GM19025 (cell line): ENCODE results near the gene DRICH1.
"Not testable (repeated sequence)": the region's sequence is repeated elsewhere in the genome, so short reads cannot be mapped to it uniquely, and the experiment has no call there.

Source experiments
- ATAC-seq: cut with Tn5 transposase; IDR thresholded peaks from one replicate; pipeline ENCODE4 v1.9.1; 2021; ENCODE audit warnings: mild to moderate bottlenecking, low read depth, moderate library complexity; ENCODE audit not compliant: unreplicated experiment

DRICH1 gene

GRCh38 chr22:23604939-23605712 lies 27.0 kb downstream of the DRICH1 start:
- ATAC-seq: no peak

- no peak for ATAC-seq
Observed at GRCh38 chr22:23603266-23603665, 28.9 kb downstream of the DRICH1 start.

- no peak for ATAC-seq
Observed at GRCh38 chr22:23598805-23599518, 33.2 kb downstream of the DRICH1 start.

GRCh38 chr22:23597576-23598268 lies 34.4 kb downstream of the DRICH1 start:
- not testable (repeated sequence) for ATAC-seq

- not testable (repeated sequence) for ATAC-seq
Observed at GRCh38 chr22:23595904-23596303, 36.2 kb downstream of the DRICH1 start.

- no peak for ATAC-seq
Observed at GRCh38 chr22:23591846-23592245, 40.3 kb downstream of the DRICH1 start.

GRCh38 chr22:23591201-23591791 lies 40.8 kb downstream of the DRICH1 start:
- no peak for ATAC-seq

GRCh38 chr22:23583836-23584235 lies 48.3 kb downstream of the DRICH1 start:
- ATAC-seq: no peak

- ATAC-seq: no peak
Observed at GRCh38 chr22:23583153-23583552, 49.0 kb downstream of the DRICH1 start.

- ATAC-seq: no peak
Observed at GRCh38 chr22:23581260-23581650, 50.9 kb downstream of the DRICH1 start.

GRCh38 chr22:23580576-23581259 lies 51.4 kb downstream of the DRICH1 start:
- no peak for ATAC-seq

GRCh38 chr22:23579870-23580575 lies 52.1 kb downstream of the DRICH1 start, which contains the start of gene IGLL1:
Gene IGLL1, minus strand, starts transcription at chr22:23580290. Its CDS starts 100 bp downstream, at chr22:23580190.
- ATAC-seq: no peak

GRCh38 chr22:23579280-23579679 lies 52.8 kb downstream of the DRICH1 start:
- no peak for ATAC-seq

GRCh38 chr22:23578306-23578705 lies 53.8 kb downstream of the DRICH1 start:
- ATAC-seq: no peak

- no peak for ATAC-seq
Observed at GRCh38 chr22:23576681-23577080, 55.4 kb downstream of the DRICH1 start.

- no peak for ATAC-seq
Observed at GRCh38 chr22:23575601-23576000, 56.5 kb downstream of the DRICH1 start.

- no peak for ATAC-seq
Observed at GRCh38 chr22:23574877-23575276, 57.2 kb downstream of the DRICH1 start.

GRCh38 chr22:23574371-23574811 lies 57.7 kb downstream of the DRICH1 start:
- no peak for ATAC-seq

GRCh38 chr22:23573701-23574235 lies 58.4 kb downstream of the DRICH1 start:
- ATAC-seq: not testable (repeated sequence)
